ENCODE measurements around the gene GOSR2. TPM values are rescaled to one million over a fixed set of nuclear protein-coding genes. Genes with fewer than 3 reads are reported as not detected.
"Not testable (repeated sequence)": the region's sequence is repeated elsewhere in the genome, so short reads cannot be mapped to it uniquely, and the experiment has no call there.

Gene GOSR2
- total RNA-seq, 1 experiment from 2014 or later: 14.2 TPM

GRCh38 chr17:46894024-46894423, 28.9 kb upstream of the GOSR2 start:
- no peak for DNase-seq (ENCODE audit: low spot score)

DNA sequence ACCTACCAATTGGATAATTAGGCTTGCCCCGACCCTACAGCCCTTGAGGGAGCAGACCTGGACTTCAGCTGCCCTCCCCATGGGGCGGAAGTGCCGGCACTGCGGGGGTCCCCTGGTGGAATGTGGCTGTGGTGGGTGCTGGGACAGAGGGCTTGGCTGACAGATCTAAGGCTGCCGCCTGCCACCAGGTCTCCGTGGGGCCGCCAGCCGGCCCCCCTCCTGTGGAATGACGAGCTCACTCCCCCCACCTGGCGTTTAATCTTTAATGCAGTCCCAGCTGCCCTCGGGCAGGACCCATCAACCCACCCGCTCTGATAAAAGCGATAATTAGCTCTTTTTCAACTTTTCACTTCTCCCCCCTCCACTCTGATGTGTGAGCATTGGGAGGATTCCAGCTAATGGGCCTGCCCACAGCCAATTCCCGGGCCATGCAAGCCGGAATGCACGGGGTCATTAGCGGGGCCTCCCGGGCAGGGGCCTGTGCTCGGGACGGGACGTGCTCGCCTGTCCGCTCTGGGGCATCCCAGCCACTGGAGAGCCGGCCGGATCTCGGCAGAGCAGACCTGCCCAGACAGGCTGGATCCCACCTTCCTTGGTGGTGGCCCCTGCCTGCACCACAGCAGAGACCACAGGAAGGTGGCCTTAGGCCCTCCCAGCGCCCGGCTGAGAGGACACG, 28.3 kb upstream of the GOSR2 start:
- DNase-seq (ENCODE audit: low spot score): no peak

DNA sequence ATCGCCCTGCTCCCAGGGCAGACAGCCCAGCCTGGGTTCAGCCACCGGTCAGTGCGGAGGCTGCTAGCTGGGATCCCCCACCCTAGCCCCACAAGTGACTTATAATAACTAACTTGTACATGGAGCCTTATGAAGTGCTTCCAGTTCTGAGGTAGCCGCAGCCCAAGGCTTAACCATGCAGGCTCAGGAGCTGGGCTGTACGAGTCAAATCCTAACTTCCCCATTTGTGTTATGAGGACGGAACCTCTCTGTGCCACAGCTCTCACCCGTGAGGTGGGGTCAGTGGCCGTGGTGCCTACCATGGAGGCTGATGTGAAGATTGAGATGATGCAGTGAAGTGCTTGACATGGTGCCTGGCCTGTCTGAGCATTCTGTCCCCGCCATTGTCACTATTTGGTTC, 27.8 kb upstream of the GOSR2 start:
- DNase-seq (ENCODE audit: low spot score): no peak

GRCh38 chr17:46896991-46897390, 26.0 kb upstream of the GOSR2 start:
- DNase-seq (ENCODE audit: low spot score): no peak

DNA sequence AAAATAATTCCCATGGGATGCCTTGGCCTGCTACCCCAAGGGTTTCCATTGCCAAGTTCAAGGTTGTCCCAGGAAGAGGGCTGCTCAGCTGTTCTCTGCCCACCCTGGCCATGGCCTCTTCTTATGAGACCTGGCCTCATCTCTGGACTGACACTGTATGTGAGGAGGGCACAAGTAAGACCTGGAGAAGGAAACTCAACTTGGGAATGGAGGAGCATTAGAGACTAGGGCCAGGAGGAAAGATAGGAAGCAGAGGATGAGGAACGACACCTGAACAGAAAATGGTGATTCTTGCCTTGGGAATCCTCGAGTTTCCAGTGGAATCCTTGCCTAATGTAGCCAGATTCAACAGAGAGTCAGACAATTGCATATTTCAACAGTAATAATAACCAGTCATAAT, 24.6 kb upstream of the GOSR2 start:
- no peak for DNase-seq (ENCODE audit: low spot score)

DNA sequence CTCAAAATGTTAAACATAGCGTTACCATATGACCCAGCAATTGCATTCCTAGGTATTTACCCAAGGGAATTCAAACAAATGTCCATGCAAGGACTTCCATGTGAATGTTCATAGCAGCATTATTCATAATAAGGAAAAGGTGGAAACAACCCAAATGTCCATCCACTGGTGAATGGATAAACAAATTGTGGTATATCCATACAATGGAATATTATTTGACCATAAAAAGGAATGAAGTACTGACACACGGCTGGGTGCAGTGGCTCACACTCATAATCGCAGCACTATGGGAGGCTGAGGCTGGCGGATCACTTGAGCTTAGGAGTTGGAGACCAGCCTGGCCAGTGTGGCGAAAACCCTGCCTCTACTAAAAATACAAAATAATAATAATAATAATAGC, 24.1 kb upstream of the GOSR2 start:
- DNase-seq (ENCODE audit: low spot score): no peak

GRCh38 chr17:46901291-46901690, 21.7 kb upstream of the GOSR2 start:
- no peak for DNase-seq (ENCODE audit: low spot score)

- no peak for DNase-seq (ENCODE audit: low spot score)
Measured at GRCh38 chr17:46903762-46904672, 18.9 kb upstream of the GOSR2 start.

- no peak for DNase-seq (ENCODE audit: low spot score)
Measured at GRCh38 chr17:46908068-46908737, 14.8 kb upstream of the GOSR2 start.

DNA sequence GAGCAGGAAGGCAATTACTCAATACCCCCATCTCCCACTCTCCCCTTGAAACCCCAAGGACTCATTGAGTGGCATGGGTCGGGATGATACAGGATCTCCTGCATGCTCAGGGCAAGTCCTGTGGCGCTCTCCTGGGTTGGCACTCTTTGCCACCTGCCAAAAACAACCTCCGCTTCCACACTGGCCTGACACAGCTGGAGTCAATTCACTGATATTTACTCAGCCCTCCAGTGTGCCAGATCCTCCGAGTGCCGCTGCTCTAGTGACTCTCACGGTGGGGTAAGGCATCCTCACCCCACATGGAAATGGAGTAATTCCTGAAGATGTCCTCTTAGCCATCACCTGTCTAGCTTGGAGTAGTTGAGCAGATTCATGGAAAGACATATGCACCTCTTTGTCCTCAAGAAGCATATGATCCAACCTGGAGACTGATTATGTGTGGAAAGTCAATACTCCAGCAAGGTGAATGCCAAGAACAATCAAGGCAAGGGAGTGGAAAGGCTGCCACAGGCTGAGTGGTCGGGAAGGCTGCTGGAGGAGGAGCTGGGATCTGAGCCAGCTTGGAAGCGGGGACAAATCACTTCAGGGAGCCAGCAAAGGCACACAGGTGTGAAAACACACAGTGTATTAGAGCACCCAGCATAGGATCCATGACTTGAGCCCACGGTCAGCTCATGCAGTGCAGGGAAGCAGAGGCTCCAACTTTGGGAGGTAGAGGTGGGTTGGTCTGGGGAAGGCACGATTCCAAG, 12.6 kb upstream of the GOSR2 start:
- no peak for DNase-seq (ENCODE audit: low spot score)

DNA sequence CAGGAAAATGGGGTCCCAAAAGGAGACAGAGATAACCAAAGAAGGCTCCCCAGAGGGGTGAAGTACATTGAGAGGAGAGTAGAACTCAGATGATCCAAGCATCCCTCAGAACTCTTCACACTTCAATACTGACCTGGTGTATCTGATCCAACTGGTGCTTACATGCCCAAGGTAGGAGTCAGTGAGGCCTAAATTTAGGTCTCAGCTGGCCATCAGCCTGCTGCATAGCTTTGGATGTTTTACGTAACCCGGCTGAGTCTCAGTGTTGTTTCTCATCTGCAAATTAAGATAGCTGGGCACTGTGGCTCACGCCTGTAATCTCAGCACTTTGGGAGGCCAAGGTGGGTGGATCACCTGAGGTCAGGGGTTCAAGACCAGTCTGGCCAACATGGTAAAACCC, 11.6 kb upstream of the GOSR2 start:
- DNase-seq (ENCODE audit: low spot score): no peak

DNA sequence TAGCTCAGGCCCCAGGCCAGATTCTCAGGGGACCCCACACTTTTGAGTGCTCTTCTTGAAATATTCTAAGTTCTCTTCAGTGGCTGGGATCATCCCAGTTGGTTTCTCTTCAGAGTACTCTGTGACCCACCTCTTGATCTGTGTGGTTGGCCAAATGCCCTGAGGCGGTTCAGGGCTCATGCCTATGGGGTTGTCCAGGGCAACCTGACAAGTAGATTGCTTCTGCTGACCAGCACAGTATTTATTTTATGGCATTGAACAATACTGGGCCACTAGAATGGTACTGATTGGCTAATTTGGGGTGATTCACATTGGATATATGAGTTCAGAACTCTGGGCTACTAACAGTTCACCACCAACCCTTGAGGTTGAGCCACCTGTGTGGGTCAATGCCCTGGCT, 7.4 kb upstream of the GOSR2 start:
- DNase-seq (ENCODE audit: low spot score): no peak

GRCh38 chr17:46916211-46916610, 6.7 kb upstream of the GOSR2 start:
- DNase-seq (ENCODE audit: low spot score): no peak

DNA sequence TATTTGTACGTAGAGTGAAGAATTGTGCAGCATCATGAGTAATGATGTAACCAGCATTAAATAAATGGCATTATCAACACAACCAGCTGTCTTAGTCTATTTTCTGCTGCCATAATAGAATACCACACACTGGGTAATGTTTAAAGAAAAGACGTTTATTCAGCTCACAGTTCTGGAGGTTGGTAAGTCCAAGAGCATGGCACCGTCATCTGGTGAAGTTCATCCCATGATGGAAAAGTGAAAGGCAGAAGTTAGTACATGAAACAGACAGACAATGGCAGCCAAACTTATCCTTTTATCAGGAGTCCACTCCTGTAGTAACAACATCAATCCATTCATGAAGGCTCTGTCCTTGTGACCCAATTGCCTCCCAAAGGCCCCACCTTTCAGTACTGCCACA, 6.3 kb upstream of the GOSR2 start:
- DNase-seq (ENCODE audit: low spot score): no peak

DNA sequence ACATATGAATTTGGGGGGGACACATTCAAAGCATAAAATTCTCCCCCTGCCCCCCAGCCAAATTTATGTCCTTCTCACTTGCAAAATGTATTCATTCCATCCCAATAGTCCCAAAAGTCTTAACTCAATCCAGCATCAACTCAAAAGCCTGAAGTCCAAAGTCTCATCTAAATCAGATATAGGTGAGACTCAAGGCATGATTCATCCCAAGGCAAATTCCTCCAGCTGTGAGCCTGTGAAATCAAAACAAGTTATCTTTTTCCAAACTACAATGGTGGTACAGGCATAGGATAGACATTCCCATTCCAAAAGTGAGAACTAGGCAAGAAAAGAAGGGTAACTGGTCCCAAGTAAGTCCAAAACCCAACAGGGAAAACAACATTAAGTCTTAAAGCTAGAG, 5.9 kb upstream of the GOSR2 start:
- DNase-seq (ENCODE audit: low spot score): no peak

DNA sequence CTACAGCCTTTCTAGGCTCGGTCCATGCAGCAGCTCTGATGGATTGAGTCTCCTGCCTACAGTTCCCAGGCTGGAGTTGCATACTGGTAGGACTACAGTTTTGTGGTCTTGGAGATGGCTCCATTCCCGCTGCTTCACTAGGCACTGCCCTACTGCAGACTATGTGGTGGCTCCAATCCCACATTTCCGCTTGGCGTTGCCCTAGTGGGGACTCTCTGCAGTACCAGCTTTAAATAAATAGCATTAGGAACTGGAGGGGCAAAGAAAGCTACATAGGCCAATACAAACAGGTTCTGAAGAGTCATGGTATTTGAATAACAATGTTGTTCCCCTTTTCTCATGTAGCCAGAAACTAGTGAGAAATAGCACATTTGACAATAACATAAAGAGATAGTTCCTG, 5.4 kb upstream of the GOSR2 start:
- no peak for DNase-seq (ENCODE audit: low spot score)

- not testable (repeated sequence) for DNase-seq (ENCODE audit: low spot score)
Measured at GRCh38 chr17:46921962-46922361, 998 bp upstream of the GOSR2 start.

DNA sequence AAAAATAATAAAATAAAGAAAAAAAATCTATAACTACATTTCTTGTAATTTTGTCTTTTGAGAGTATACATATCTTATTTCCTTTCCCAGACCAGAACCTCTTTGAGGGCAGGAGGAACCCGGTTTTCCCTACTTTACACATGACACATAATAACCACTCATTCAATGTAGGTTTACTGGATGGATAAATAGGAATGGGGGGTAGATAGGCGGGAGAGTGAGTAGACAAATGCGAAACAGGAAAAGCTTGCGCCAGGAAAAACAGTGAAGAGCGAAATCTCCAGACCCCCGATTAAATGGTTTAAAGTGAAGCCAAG, 515 bp upstream of the GOSR2 start:
- DNase-seq (ENCODE audit: low spot score): no peak

DNA sequence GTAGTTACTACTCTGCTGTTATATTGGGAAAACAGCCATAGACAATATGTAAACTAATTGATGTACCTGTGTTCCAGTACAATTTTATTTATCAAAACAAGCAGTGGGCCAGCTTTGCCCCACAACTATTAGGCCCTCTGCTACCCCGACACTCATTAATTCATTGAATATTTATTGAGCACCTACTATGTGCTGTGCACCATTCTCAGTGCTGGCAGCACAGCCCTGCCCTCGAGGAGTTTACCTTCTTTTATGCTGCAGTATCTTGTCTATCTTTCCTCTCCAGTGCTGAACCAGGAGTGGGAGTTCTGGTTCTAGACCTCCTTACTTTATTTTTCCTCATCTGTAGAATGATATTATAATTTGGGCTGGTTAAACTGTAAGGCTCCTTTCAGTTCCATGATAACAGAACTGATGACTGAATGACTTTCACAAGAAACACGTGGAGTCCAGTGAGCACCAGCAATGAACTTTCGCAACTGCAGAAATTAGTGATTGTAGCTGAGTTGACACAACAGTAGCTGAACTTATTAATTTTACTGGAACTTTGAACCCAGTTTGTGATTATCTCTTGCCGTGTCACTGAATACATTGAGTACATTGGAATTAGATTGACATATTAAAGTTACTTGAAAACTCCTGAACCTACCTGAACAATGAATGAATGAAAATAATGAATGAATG, 2.4 kb downstream of the GOSR2 start:
- no peak for DNase-seq (ENCODE audit: low spot score)

- DNase-seq (ENCODE audit: low spot score): no peak
Measured at GRCh38 chr17:46928467-46929261, 5.7 kb downstream of the GOSR2 start.

DNA sequence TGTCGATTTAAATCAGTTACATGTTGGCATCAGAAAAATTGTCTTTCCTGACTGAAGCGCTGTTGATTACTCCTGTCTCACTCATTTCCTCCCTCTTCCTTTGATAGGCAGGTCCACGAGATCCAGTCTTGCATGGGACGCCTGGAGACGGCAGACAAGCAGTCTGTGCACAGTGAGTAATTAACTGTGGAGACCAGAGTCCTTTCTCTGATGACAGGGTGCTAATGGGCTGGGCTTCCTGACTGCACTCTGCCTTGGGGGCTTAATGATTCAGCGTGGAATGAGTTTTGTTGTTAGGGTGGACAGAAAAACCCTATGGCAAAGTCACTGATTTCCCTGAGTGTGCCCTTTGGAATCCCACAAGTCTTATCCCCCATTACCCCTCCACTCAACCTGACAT, 6.5 kb downstream of the GOSR2 start:
- DNase-seq (ENCODE audit: low spot score): no peak
